Keratinocyte (primary cell): ENCODE results near the gene CYP4F11. TPM values are rescaled to one million over a fixed set of nuclear protein-coding genes. Genes with fewer than 3 reads are reported as not detected.

ENCODE experiments used
- DNase-seq: peaks from one replicate; pipeline ENCODE4 v3.0.0-alpha.2; 2011; ENCODE audit warnings: low read depth, missing footprints, low spot score
- FAIRE-seq: peaks from 2 replicates; lab custom pipeline; 2011; peaks lifted over from hg19 to GRCh38; lab: Jason Lieb, UNC
- H2AFZ ChIP-seq: 2 replicates; pipeline ENCODE4 v1.6.0; 2012; ENCODE audit warnings: low read length, control low read depth, inconsistent platforms; ENCODE audit not compliant: control insufficient read depth
- H3K27ac ChIP-seq: 2 replicates; pipeline ENCODE4 v1.5.1; 2011; ENCODE audit warnings: low read length; ENCODE audit not compliant: control insufficient read depth, insufficient read depth
- H3K27me3 ChIP-seq: 3 replicates; pipeline ENCODE4 v1.6.0; 2011; ENCODE audit warnings: low read length; ENCODE audit not compliant: control insufficient read depth, insufficient read depth; ENCODE audit errors: extremely low read depth
- H3K36me3 ChIP-seq, 2 experiments: 2 replicates in 1 of 2; 3 replicates in 1 of 2; pipeline ENCODE4 v1.5.1; 2011; ENCODE audit warnings: low read length in 2 of 2, mild to moderate bottlenecking in 1 of 2; ENCODE audit not compliant: control insufficient read depth in 2 of 2, insufficient read depth in 2 of 2; ENCODE audit errors: extremely low read depth in 1 of 2
- H3K4me1 ChIP-seq: 3 replicates; pipeline ENCODE4 v1.5.1; 2011; ENCODE audit warnings: low read length; ENCODE audit not compliant: control insufficient read depth, insufficient read depth; ENCODE audit errors: extremely low read depth
- H3K4me2 ChIP-seq: 3 replicates; pipeline ENCODE4 v1.6.0; 2011; ENCODE audit warnings: low read depth, low read length; ENCODE audit not compliant: control insufficient read depth, insufficient read depth; ENCODE audit errors: extremely low read depth
- H3K4me3 ChIP-seq, 3 experiments: fragments of 200-600 bp in 1 of 3; sonication (generic) in 1 of 3; 2 replicates in 2 of 3; 3 replicates in 1 of 3; pipeline ENCODE4 v1.5.1; 2011 to 2016; ENCODE audit warnings: low read length in 3 of 3, mild to moderate bottlenecking in 3 of 3, control low read depth in 2 of 3, inconsistent platforms in 1 of 3, low read depth in 1 of 3, mixed read lengths in 1 of 3, mixed run types in 1 of 3, moderate library complexity in 1 of 3; ENCODE audit not compliant: control insufficient read depth in 2 of 3, insufficient read depth in 2 of 3; ENCODE audit errors: extremely low read depth in 1 of 3
- H3K79me2 ChIP-seq: 2 replicates; pipeline ENCODE4 v1.6.0; 2012; ENCODE audit warnings: low read length; ENCODE audit not compliant: control insufficient read depth, insufficient read depth
- H3K9ac ChIP-seq: 3 replicates; pipeline ENCODE4 v1.6.0; 2011; ENCODE audit warnings: low read length; ENCODE audit not compliant: control insufficient read depth, insufficient read depth; ENCODE audit errors: extremely low read depth
- H3K9me1 ChIP-seq: 3 replicates; pipeline ENCODE4 v1.6.0; 2011; ENCODE audit warnings: low read length; ENCODE audit not compliant: control insufficient read depth, insufficient read depth; ENCODE audit errors: extremely low read depth
- H3K9me3 ChIP-seq: 2 replicates; pipeline ENCODE4 v1.5.1; 2012; ENCODE audit warnings: low read depth, low read length; ENCODE audit not compliant: control insufficient read depth
- H4K20me1 ChIP-seq: 3 replicates; pipeline ENCODE4 v1.6.0; 2011; ENCODE audit warnings: low read length; ENCODE audit not compliant: control insufficient read depth, insufficient read depth; ENCODE audit errors: extremely low read depth
- CTCF ChIP-seq, 3 experiments: IDR thresholded peaks in 1 of 3; conservative IDR thresholded peaks in 1 of 3; optimal IDR thresholded peaks in 1 of 3; 2 replicates in 2 of 3; 3 replicates in 1 of 3; pipeline versions ENCODE3 to v1.5.1; 2011; ENCODE audit warnings: low read length in 3 of 3, mild to moderate bottlenecking in 3 of 3, moderate library complexity in 2 of 3, control low read depth in 1 of 3, inconsistent platforms in 1 of 3; ENCODE audit not compliant: insufficient read depth in 2 of 3; ENCODE audit errors: extremely low read depth in 1 of 3
- EZH2 ChIP-seq: IDR thresholded peaks from one replicate; pipeline ENCODE4 v1.6.1; 2012; ENCODE audit warnings: inconsistent platforms, mild to moderate bottlenecking, low read length, moderate library complexity
- dilution Hi-C: fragments of 300-500 bp; cut with MboI; formaldehyde crosslinking; loops from one replicate; pipeline ENCODE4 v1.7.0; 2020; ENCODE audit warnings: low sequenced_read_pairs; ENCODE audit not compliant: extremely low pct_ligation_motif_present
- polyA plus RNA-seq, 5 experiments: library from polyadenylated mRNA; depleted of rRNA in 3 of 5; stranded (reverse) in 3 of 5; stranded (forward) in 1 of 5; unstranded in 1 of 5; fragments of >200 nt; gene quantifications; 1 replicate in 1 of 5; 2 replicates in 3 of 5; 3 replicates in 1 of 5; pipeline versions ENCODE4 v1.2.1 to v1.2.3, GENCODE V29; 2011 to 2012; ENCODE audit warnings: missing spikeins in 2 of 5, low read depth in 1 of 5, low replicate concordance in 1 of 5

Gene CYP4F11
- polyA plus RNA-seq, 1 donor (not counting 4 experiments of a cell fraction or from before 2014, with no cell fraction given), result 3.6 TPM

GRCh38 chr19:15945301-15945700 lies 11.0 kb upstream of the CYP4F11 start:
- DNase-seq, result no peak
- H3K36me3 ChIP-seq, result no peaks in the 10 kb centered on the region
- no peak overlapping the region for H3K9ac ChIP-seq
- no peaks in the 10 kb centered on the region for H3K79me2 ChIP-seq
- no peak overlapping the region for H3K4me2 ChIP-seq
- H3K27me3 ChIP-seq, result peaks cover 3% of the 10 kb centered on the region
- no peaks in the 10 kb centered on the region for H3K4me1 ChIP-seq
- no peaks in the 10 kb centered on the region for H3K9me1 ChIP-seq
- dilution Hi-C loops, result no loop called here
- no peak for TF ChIP-seq CTCF (optimal IDR thresholded peaks at IDR 0.05 in 1 of 3, IDR thresholded peaks at IDR 0.05 in 1 of 3, conservative IDR thresholded peaks at IDR 0.05 in 1 of 3; ENCODE audit: extremely low read depth in 1 of 3, insufficient read depth in 2 of 3, low read length in 3 of 3)
- no peak for TF ChIP-seq EZH2
- H3K9me3 ChIP-seq, result peaks cover 3% of the 10 kb centered on the region
- no peak for FAIRE-seq
- no peak overlapping the region for H3K27ac ChIP-seq
- H3K4me3 ChIP-seq, result no peak overlapping the region
- no peak overlapping the region for H2AFZ ChIP-seq
- H4K20me1 ChIP-seq, result no peaks in the 10 kb centered on the region

GRCh38 chr19:15944401-15944800 lies 10.1 kb upstream of the CYP4F11 start:
- H4K20me1 ChIP-seq, result no peaks in the 10 kb centered on the region
- H3K36me3 ChIP-seq, result no peaks in the 10 kb centered on the region
- H3K4me3 ChIP-seq, result no peak overlapping the region
- H3K4me2 ChIP-seq, result no peak overlapping the region
- peaks cover 3% of the 10 kb centered on the region for H3K27me3 ChIP-seq
- no peak for TF ChIP-seq CTCF (optimal IDR thresholded peaks at IDR 0.05 in 1 of 3, IDR thresholded peaks at IDR 0.05 in 1 of 3, conservative IDR thresholded peaks at IDR 0.05 in 1 of 3; ENCODE audit: extremely low read depth in 1 of 3, insufficient read depth in 2 of 3, low read length in 3 of 3)
- TF ChIP-seq EZH2, result no peak
- H3K9ac ChIP-seq, result no peak overlapping the region
- no peaks in the 10 kb centered on the region for H3K4me1 ChIP-seq
- no peak overlapping the region for H3K27ac ChIP-seq
- dilution Hi-C loops, result no loop called here
- H3K79me2 ChIP-seq, result no peaks in the 10 kb centered on the region
- DNase-seq (no peak), FAIRE-seq (no peak)
- peaks cover 3% of the 10 kb centered on the region for H3K9me3 ChIP-seq
- no peak overlapping the region for H2AFZ ChIP-seq
- H3K9me1 ChIP-seq, result no peaks in the 10 kb centered on the region
